Stimulated activated CD8-positive, alpha-beta memory T cell treated with anti-CD3 and anti-CD28 coated beads, Interleukin-15, amount 100 ng/mL, for 4 hours (primary cell): ENCODE results near the gene ATL2.

Experiments used
- DNase-seq, 2 donors: peaks; one replicate each; pipeline ENCODE4 v3.0.0-alpha.2; 2020; ENCODE audit warnings: low read depth in 2 of 2

The ATL2 gene

GRCh38 chr2:38248707-38249106, 128.4 kb downstream of the ATL2 start:
- DNase-seq: no peak

- no peak for DNase-seq
Observed at GRCh38 chr2:38248255-38248654, 128.8 kb downstream of the ATL2 start.

- DNase-seq: no peak
Observed at GRCh38 chr2:38246105-38246504, 131.0 kb downstream of the ATL2 start.

DNA sequence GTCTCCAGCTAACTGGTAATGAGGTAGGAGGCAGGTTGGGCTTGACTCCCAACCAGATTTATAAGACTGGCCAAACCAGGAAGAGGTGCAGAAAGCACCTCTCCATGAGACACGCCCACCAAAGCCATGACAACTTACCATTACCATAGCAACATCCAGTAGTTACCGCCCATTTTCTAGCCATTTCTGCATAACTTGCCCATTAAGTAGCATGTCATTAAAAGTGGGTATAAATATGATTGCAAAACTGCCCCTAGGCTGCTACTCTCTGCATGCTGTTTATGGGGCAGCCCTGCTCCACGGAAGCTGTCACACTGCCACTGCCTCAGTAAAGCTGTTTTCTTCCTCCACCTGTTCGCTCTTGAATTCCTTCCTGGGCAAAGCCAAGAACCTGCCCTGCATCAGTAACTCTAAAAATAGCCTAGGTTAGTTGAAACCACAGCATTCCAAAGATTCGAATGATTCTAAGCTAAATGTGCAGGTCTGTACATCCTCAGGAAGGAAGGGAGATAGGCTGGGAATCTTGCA, 131.9 kb downstream of the ATL2 start:
- DNase-seq: no peak

DNA sequence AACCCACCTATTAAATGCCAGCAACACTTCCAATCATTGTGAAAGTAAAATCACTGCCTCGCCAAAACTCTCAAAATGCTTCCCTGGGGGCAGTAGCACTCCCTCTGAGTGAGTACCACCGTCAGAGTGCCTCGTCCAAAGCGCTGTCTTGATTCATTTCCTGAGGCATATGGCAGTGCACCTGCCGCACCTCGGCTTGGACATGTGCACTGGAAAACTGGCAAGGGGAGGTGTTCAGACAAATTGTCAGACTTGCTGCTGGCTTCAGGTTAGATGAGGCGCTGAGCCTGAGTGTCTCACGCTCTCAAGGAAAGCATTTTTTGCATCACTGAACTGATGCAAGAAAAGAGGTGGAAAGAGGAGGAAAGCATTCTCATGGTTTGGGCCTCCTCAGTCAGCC, 132.8 kb downstream of the ATL2 start:
- DNase-seq: no peak
